Type B pancreatic cell (in vitro differentiated cells): ENCODE data around the gene SPDYE16. TPM values are rescaled to one million over a fixed set of nuclear protein-coding genes. Genes with fewer than 3 reads are reported as not detected.
"Not testable (repeated sequence)": the region's sequence is repeated elsewhere in the genome, so short reads cannot be mapped to it uniquely, and the experiment has no call there.

Source experiments
- DNase-seq: peaks from one replicate; pipeline ENCODE4 v3.0.0; 2021; ENCODE audit warnings: mixed read lengths; ENCODE audit not compliant: unreplicated experiment; ENCODE audit errors: extremely low spot score
- H3K27ac Mint-ChIP-seq: 2 replicates; pipeline ENCODE4 v1.8.0; 2021; ENCODE audit warnings: mild to moderate bottlenecking, mixed read lengths
- H3K27me3 Mint-ChIP-seq: 2 replicates; pipeline ENCODE4 v1.8.0; 2021; ENCODE audit warnings: mixed read lengths
- H3K36me3 Mint-ChIP-seq: 2 replicates; pipeline ENCODE4 v1.8.0; 2021; ENCODE audit warnings: mixed read lengths
- H3K4me1 Mint-ChIP-seq: one replicate; pipeline ENCODE4 v1.8.0; 2021; ENCODE audit warnings: mixed read lengths; ENCODE audit not compliant: unreplicated experiment
- H3K4me3 Mint-ChIP-seq: 2 replicates; pipeline ENCODE4 v1.8.0; 2021; ENCODE audit warnings: mild to moderate bottlenecking, mixed read lengths
- H3K9me3 Mint-ChIP-seq: 2 replicates; pipeline ENCODE4 v1.8.0; 2021; ENCODE audit warnings: mixed read lengths
- total RNA-seq: library from RNA; stranded (reverse); gene quantifications from 2 replicates; pipeline ENCODE4 v1.2.1, GENCODE V29; 2021; ENCODE audit warnings: low replicate concordance

SPDYE16 gene
- total RNA-seq, 1 donor from 2014 or later: 0.51 TPM

DNA sequence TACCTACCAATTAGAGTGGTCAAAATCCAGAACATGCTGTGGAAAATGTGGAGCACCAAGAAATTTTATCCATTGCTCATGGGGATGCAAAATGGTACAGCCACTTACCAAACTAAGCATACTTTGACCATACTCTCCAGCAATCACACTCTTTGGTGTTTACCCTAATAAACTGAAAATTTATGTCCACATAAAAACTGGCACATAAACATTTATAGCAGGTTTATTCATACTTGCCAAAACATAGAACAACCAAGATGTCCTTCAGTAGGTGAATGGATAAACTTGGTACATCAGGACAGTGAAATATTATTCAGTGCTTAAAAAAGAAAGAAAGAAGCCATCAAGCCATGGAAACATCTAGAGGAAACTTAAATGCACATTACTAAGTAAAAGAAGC, 24.7 kb upstream of the SPDYE16 start:
- not testable (repeated sequence) for H3K27me3 Mint-ChIP-seq, H3K4me3 Mint-ChIP-seq, H3K4me1 Mint-ChIP-seq, H3K9me3 Mint-ChIP-seq, DNase-seq, H3K27ac Mint-ChIP-seq
- peaks cover 15% of the 10 kb centered on the region for H3K36me3 Mint-ChIP-seq

DNA sequence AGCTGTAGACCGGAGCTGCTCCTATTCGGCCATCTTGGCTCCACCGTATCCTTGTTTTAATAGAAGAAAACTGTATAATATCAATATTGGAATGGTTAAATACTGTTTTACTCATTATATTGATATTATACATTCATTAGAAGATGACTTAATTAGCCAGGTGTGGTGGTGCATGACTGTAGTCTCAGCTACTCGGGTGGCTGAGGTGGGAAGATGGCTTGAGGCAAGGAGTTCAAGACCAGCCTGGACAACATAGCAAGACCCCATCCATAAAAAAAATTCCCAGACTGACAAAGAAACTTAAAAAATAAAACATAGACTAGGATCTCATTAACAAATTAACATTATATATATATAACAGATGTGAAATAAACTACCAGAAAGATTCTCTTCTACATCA, 24.2 kb upstream of the SPDYE16 start:
- not testable (repeated sequence) for H3K9me3 Mint-ChIP-seq, H3K27ac Mint-ChIP-seq, H3K27me3 Mint-ChIP-seq, DNase-seq, H3K4me3 Mint-ChIP-seq, H3K4me1 Mint-ChIP-seq
- peaks cover 15% of the 10 kb centered on the region for H3K36me3 Mint-ChIP-seq

DNA sequence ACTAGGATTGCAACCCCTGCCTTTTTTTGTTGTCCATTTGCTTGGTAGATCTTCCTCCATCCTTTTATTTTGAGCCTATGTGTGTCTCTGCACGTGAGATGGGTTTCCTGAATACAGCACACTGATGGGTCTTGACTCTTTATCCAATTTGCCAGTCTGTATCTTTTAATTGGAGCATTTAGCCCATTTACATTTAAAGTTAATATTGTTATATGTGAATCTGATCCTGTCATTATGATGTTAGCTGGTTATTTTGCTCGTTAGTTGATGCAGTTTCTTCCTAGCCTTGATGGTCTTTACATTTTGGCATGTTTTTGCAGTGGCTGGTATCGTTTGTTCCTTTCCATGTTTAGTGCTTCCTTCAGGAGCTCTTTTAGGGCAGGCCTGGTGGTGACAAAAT, 21.9 kb upstream of the SPDYE16 start:
- peaks cover 14% of the 10 kb centered on the region for H3K36me3 Mint-ChIP-seq
- H3K4me3 Mint-ChIP-seq, H3K27ac Mint-ChIP-seq, DNase-seq, H3K27me3 Mint-ChIP-seq, H3K4me1 Mint-ChIP-seq, H3K9me3 Mint-ChIP-seq: not testable (repeated sequence)

DNA sequence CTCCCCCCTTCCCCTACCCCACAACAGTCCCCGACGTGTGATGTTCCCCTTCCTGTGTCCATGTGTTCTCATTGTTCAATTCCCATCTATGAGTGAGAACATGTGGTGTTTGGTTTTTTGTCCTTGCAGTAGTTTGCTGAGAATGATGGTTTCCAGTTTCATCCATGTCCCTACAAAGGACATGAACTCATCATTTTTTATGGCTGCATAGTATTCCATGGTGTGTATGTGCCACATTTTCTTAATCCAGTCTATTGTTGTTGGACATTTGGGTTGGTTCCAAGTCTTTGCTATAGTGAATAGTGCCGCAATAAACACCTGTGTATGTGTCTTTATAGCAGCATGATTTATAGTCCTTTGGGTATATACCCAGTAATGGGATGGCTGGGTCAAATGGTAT, 18.2 kb upstream of the SPDYE16 start:
- H3K4me1 Mint-ChIP-seq, H3K27me3 Mint-ChIP-seq, H3K4me3 Mint-ChIP-seq, DNase-seq, H3K9me3 Mint-ChIP-seq, H3K27ac Mint-ChIP-seq: not testable (repeated sequence)
- H3K36me3 Mint-ChIP-seq: peaks cover 22% of the 10 kb centered on the region

DNA sequence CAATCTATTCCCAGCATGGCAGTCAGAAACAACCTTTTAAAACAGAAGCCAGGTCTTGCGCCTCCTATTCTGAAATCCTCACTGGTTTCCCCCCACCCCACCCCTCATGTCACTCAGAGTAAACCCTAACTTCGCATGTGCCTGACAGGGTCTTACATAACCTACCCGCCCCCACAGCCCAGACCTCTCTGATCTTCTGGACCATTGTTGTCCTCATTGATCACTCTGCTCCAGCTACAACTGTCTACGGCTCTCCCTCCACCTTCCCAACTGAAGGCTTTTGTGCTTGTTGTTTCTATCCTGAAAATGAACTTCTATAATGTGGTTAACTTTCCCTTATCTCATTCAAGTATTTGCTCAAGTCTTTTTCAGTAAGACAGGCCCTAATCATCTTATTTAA, 17.1 kb upstream of the SPDYE16 start:
- H3K4me3 Mint-ChIP-seq, H3K4me1 Mint-ChIP-seq, DNase-seq, H3K27ac Mint-ChIP-seq, H3K27me3 Mint-ChIP-seq, H3K9me3 Mint-ChIP-seq: not testable (repeated sequence)
- peaks cover 19% of the 10 kb centered on the region for H3K36me3 Mint-ChIP-seq

DNA sequence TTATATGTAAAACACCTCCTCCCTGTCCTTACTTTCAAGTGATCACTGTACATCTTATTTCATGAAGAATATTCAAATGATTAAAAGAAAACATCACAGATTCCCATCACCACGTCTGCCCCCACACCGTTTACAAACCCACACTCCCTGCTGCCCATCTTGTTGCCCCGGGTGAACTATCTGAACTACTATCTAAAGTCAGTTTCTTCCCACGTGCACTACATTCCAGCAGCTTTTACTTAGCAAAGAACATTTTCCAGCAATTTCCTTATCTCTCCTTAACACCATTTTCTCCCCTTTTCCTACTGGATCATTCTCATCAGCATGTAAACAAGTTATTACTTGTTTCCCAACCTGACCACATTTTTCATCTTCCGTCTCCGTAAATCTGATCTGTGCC, 16.6 kb upstream of the SPDYE16 start:
- not testable (repeated sequence) for H3K4me1 Mint-ChIP-seq, H3K4me3 Mint-ChIP-seq, H3K27ac Mint-ChIP-seq, DNase-seq, H3K27me3 Mint-ChIP-seq, H3K9me3 Mint-ChIP-seq
- H3K36me3 Mint-ChIP-seq: peaks cover 22% of the 10 kb centered on the region

GRCh38 chr7:76551992-76552391, 8.9 kb upstream of the SPDYE16 start:
- Mint-ChIP-seq H3K36me3 (peaks cover 15% of the 10 kb centered on the region), H3K4me1 (peaks cover 17% of the 10 kb centered on the region), H3K4me3 (peak overlapping the region; percentile 37)
- not testable (repeated sequence) for H3K27me3 Mint-ChIP-seq, DNase-seq, H3K27ac Mint-ChIP-seq, H3K9me3 Mint-ChIP-seq

DNA sequence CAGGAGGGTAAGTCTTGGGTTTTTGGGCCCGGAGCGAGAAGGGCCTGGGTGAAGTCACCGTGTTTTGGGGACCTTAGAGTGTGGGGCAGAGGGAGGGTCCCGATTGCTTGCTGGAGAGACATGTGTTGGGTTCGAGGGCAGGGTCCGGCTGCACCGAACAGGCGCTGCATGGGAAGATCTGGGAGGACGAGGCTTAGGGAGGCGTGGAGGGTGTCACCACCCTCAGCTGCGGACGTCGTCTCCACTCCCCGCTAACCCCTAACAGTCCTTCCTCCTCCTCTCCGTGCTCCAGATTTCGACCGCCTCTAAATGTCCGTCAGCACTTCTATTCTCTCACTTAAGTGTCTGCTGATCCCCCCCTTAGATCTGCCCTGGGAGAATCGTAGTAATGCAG, 6.8 kb upstream of the SPDYE16 start:
- H3K27me3 Mint-ChIP-seq, H3K36me3 Mint-ChIP-seq, DNase-seq, H3K9me3 Mint-ChIP-seq: not testable (repeated sequence)
- Mint-ChIP-seq H3K4me3 (peak overlapping the region; percentile 94), H3K27ac (peak overlapping the region; percentile 80), H3K4me1 (peaks cover 17% of the 10 kb centered on the region)

GRCh38 chr7:76549025-76549854, 6.1 kb upstream of the SPDYE16 start:
- not testable (repeated sequence) for H3K9me3 Mint-ChIP-seq, H3K27me3 Mint-ChIP-seq, H3K36me3 Mint-ChIP-seq
- Mint-ChIP-seq H3K27ac (peak overlapping the region; percentile 89), H3K4me1 (peaks cover 17% of the 10 kb centered on the region), H3K4me3 (peak overlapping the region; percentile 94)
- DNase-seq: peak; percentile 82

GRCh38 chr7:76531643-76532042, 11.5 kb downstream of the SPDYE16 start:
- not testable (repeated sequence) for H3K9me3 Mint-ChIP-seq, H3K4me3 Mint-ChIP-seq, H3K27ac Mint-ChIP-seq, DNase-seq, H3K27me3 Mint-ChIP-seq, H3K36me3 Mint-ChIP-seq, H3K4me1 Mint-ChIP-seq

GRCh38 chr7:76526183-76526582, 16.9 kb downstream of the SPDYE16 start:
- not testable (repeated sequence) for H3K27me3 Mint-ChIP-seq, H3K27ac Mint-ChIP-seq, DNase-seq, H3K36me3 Mint-ChIP-seq, H3K9me3 Mint-ChIP-seq, H3K4me1 Mint-ChIP-seq, H3K4me3 Mint-ChIP-seq

DNA sequence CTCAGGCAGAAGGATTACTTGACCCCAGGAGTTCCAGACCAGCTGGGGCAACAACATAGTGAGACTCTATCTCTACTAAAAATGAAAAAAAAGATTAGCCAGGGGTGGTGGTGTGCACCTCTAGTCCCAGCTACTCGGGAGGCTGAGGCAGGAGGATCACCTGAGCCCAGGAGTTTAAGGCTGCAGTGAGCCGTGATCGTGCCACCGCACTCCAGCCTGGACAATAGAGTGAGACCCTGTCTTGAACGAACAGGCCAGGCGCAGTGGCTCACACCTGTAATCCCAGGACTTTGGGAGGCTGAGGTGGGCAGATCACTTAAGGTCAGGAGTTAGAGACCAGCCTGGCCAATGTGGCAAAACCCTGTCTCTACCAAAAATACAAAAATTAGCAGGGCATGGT, 26.2 kb downstream of the SPDYE16 start:
- H3K4me1 Mint-ChIP-seq, H3K27ac Mint-ChIP-seq, H3K9me3 Mint-ChIP-seq, DNase-seq, H3K27me3 Mint-ChIP-seq, H3K36me3 Mint-ChIP-seq, H3K4me3 Mint-ChIP-seq: not testable (repeated sequence)
